NK-92 (cell line): Measurements from ENCODE around the gene TBC1D17.
A peak's percentile ranks its signal among the peaks of the same experiment; 100 is the strongest.
"Not testable (repeated sequence)": the region's sequence is repeated elsewhere in the genome, so short reads cannot be mapped to it uniquely, and the experiment has no call there.

Experiments used
- DNase-seq: peaks from one replicate; lab custom pipeline; 2025; ENCODE audit not compliant: unreplicated experiment; lab: John Stamatoyannopoulos, UW

Gene TBC1D17

DNA sequence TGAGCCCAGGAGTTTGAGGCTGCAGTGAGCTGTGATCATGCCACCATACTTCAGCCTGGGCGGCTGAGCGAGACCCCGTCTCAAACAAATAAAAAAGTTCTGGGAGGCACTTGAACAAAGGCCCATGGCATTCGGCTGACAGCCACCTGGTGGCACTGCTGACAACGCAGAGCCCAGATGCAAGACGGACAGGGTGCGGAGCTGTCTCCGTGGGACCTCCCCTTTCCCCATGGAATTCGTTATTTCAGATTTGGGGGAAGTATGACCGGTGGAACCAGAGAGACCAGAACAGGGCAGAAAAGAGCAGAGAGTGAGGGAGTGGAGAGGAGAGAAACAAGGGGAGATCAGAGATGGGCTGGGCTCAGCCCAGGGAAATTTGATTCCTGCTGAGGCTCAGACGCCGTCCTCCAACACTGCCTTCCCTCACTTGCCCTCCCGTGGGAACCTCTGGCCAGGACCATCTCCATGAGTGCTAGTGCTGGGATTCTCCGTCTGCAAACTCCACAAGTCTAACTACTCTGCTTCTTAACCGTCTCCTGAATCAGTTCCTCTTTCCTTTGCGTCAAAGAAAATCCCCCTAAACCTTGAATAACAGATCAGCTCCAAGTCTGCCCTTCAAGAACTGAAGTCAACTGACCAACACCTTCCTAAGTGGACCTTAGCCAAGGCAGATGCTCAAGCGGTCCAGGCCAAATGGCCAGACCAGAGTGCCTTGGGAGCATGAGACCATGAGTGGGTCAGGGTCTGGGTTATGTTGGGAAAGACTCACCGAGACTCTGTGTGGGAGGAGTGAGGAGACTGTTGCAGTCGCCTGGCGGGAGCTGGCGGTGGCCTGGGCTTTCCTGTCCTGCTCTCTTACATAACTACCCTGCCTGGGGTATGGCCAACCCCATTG is 39.6 kb downstream of the TBC1D17 start:
- no peak for DNase-seq

GRCh38 chr19:49918089-49918488 is 40.6 kb downstream of the TBC1D17 start:
- no peak for DNase-seq

DNA sequence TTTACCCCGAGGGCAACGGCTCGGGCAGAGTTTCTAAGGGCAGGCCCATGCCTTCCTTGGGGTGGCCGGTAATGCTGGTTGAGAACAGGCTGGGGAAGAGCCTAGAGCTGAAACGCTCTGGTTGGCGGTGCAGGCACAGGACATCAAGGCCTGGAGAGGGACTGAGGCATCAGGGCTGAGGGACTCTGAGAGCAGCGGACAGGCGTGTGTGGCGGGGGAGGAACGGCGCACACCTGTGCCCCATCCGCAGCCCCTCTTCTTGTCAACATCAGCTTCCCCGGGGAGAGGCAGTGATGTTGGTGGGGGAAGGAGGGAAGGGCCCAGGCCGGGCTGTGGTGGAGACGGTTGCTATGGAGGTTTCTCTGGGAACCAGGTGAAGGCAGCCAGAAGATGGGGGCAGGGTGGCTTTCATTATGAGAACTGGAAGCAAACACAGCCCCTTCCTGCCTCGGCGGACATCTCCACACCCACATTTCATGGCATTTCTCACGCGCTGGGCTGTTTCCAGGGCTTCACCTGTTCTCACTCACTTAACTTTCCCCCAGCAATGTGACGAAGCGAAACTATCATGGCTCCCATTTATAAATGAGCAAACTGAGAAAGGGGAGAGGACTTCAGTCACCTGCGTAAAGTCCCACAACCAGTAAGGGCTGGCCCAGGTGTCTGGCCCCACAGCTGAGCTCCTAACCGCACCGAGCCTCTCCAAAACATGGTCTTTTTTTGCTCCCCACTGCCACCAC is 43.3 kb downstream of the TBC1D17 start:
- no peak for DNase-seq

DNA sequence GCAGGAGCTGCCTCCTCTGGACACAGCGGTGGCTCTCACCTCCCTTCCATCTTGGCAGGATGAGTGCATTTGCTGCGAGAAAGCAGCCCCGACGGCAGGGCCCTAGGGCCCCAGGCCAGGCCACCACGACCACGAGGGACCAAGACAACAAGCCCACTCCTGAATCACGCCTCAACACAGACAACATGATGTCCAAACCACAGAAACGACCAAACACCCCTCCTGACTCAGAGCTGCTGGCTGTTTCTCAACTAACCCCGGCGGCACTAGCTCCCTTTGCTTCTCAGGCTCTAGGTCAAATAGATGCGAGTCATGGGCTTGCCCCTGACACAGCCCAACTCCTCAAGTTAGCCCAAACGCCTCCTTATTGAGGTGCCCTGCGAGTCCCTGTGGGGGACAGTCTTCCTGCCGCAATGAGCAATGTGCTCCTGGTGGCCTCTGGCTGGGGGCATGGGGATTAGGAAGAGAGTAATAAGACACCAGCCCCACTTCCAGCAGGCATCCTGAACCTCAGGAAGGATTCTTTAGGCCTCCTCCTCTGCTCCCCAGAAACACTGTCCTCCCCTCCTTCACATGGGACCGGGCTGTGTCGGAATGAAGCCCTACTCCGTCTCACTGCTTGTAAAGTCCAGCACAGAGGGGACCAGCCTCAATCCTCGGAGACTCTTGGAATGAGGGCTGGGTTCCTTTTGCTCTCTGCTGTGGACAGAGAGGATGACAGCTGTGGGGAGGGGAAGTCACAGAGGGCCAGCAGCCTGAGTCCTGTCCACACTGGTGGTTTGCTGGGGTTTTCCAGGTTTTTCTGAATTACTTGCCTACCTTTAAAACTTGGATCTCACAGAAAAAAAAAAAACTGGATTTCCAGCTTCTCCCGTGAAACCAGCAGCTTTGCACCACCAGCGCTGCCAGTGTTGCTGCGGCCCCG is 44.6 kb downstream of the TBC1D17 start:
- no peak for DNase-seq

DNA sequence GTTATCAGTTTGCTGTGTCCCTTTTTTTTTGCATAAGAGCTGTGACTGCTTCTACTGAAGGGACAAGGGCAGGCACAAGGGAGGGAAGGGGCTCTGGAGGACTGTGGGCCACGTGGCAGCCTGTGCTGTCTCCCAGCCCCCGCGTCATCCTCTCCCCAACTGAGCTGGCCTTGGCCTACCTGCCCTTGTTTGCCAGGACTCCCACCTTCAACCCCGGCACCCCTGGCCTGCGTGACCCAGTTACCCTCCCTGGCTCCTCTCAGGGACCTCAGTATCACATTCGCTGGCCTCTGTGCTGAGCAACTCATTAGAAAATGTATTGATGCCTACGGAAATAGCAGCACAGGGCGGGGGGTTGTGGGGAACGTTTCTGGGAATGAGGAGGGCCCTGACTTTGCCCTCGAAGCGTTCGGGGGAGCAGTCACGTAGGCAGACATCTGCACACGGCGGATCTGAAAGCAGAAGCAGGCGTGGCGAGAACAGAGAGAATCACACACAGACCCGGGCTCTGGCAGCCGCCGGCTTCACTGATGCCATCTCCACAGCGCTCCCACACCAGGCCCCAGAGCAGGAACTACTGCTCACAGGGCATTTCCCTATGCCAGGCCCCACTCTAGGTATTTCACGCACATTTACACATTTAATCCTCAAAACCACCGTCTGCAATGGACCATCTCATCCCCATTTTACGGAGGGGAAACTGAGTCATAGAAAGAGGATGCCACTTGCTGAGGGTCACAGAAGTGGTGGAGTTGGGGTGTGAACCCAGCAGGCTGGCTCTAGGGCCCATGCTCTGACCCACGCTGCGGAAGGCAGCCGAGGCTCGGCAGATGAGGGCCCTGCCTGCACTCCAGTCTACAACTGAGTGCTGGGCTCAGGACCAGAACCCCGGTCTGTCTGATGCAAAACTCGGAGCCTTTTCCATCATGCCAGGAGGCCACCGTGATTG is 45.8 kb downstream of the TBC1D17 start:
- DNase-seq, result no peak

DNA sequence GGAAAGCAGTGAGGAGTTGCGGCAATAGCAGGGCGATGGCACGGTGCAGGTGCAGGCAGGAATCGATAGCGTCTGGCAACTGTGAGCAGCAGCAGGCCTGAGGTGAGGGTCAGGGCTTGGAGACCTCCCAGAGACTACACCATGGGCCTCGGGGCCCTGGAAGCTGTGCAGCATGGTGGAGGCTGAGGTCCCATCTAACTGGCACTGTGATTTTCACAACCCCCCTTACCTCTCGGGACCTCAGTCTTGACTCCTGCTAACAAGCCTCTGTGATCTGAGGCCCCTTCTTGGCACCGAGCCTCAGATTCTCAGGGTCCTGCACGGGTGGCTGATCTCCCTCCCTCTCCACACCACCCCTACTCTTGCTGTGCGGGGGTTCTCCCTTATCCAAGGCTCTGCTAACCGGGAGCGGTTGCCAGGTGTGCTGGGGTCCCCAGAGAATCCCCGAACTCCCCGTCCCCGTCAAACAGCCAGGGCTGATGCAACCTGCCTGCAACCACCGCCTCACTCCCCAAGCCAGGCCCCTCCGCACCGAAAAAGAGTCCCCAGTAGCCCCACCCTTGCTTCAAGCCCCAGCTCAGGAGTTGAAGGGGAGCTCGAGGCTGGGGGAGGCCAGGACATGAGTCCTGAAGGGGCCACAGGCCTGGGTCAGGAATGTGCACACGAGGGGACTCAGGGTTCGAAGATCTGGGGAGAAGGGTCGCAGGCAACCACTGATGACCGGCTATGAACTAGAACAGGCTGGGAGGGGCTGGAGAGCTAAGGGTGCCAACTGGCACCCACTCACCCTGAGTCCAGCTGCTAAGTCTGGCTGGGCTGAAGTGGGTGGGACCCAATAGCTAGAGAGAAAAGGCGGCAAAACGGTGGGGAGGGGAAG is 46.7 kb downstream of the TBC1D17 start:
- no peak for DNase-seq

DNA sequence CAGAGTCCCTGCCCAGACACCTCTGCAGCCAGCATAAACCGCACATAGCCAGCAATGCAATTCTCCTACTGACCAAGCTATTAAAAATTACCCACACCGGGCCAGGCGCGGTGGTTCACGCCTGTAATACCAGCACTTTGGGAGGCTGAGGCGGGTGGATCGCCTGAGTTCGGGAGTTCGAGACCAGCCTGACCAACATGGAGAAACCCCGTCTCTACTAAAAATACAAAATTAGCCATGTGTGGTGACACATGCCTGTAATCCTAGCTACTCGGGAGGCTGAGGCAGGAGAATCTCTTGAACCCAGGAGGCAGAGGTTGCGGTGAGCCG is 47.3 kb downstream of the TBC1D17 start:
- DNase-seq, result not testable (repeated sequence)

DNA sequence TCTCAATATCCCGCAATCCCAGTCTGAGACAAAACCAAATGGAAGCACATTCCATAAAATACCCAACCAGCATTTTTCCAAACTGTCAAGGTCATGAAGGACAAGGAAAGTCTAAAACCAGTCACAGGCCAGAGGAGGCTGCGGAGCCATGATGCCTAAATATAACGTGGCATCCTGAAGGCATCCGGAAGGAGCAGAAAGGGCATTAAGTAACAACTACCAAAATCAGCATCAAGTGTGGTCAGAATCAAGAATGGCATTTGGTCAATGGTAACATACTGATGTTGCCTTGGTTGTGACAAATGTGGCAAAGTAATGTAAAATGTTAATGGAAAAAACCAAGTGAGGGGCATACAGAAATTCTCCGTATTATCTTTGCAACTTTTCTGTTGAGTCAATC is 48.0 kb downstream of the TBC1D17 start:
- no peak for DNase-seq

- DNase-seq, result no peak
These were observed 49.0 kb downstream of the TBC1D17 start for GRCh38 chr19:49926515-49926914.

- no peak for DNase-seq
These were observed 50.2 kb downstream of the TBC1D17 start for GRCh38 chr19:49927526-49928264.

GRCh38 chr19:49929121-49929610 is 51.7 kb downstream of the TBC1D17 start, which contains the start of the genes ATF5 and NUP62:
Gene ATF5, plus strand, starts transcription at chr19:49929205. Its CDS starts 1,646 bp downstream, at chr19:49930851.
Gene NUP62, minus strand, starts transcription at chr19:49929504. Its CDS starts 19,697 bp downstream, at chr19:49909807.
- no peak for DNase-seq

GRCh38 chr19:49929611-49930482 is 52.3 kb downstream of the TBC1D17 start:
- DNase-seq, result peak; percentile 78

DNA sequence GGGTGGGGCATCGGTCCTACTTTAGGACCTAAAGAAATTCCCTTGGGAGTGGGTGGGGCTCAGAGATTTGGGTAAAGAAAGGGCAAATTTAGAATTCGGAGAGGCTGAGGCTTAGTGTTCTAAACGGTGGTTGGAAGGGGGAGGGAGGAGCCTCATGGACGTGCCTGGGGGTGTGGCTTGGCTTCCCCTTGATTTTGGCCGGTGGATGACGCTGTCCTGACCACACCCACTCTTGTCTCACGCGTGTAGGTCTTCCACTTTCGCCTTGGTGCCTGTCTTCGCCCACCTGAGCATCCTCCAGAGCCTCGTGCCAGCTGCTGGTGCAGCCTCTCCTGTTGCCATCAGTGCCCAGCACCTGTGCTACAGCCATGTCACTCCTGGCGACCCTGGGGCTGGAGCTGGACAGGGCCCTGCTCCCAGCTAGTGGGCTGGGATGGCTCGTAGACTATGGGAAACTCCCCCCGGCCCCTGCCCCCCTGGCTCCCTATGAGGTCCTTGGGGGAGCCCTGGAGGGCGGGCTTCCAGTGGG is 53.0 kb downstream of the TBC1D17 start:
- DNase-seq, result no peak

GRCh38 chr19:49931293-49932040 is 54.0 kb downstream of the TBC1D17 start:
- no peak for DNase-seq

DNA sequence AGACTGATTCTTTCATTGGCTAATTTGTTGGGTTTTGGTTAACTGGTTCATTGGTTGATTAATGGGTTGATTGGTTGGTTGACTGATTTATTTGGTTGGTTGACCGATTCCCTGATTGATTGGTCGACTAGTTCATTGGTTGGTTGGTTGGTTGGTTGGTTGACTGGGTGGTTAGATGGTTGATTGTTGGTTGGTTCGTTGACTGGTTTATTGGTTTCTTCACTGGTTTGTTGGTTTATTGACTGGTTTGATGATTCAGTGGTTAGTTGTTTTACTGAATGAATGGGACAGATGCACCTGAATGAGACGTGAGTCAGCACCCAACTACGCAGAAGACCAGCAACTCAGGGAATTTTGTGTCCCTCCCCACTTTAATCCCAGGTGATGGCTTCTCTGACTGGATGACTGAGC is 54.5 kb downstream of the TBC1D17 start:
- DNase-seq, result no peak

GRCh38 chr19:49932731-49933131 is 55.2 kb downstream of the TBC1D17 start:
- DNase-seq, result no peak
